A673 (cell line): Measurements from ENCODE around the gene HOMER2.

Experiments
- EZH2 ChIP-seq: fragments of 200-600 bp; sonication (generic); IDR thresholded peaks from 2 replicates; pipeline ENCODE4 v1.6.1; 2017; ENCODE audit warnings: borderline replicate concordance, low read depth, mild to moderate bottlenecking, mixed read lengths, antibody characterized with exemption, low read length; ENCODE audit not compliant: poor library complexity, severe bottlenecking
- TF ChIP-seq, protein P1 (sequence below): fragments of 300-800, 200-600 bp; sonication (generic); conservative IDR thresholded peaks from 2 replicates; pipeline ENCODE4 v1.5.1; 2017; ENCODE audit warnings: low read depth, mild to moderate bottlenecking, antibody characterized with exemption, low read length, moderate library complexity, mixed read lengths

DNA sequence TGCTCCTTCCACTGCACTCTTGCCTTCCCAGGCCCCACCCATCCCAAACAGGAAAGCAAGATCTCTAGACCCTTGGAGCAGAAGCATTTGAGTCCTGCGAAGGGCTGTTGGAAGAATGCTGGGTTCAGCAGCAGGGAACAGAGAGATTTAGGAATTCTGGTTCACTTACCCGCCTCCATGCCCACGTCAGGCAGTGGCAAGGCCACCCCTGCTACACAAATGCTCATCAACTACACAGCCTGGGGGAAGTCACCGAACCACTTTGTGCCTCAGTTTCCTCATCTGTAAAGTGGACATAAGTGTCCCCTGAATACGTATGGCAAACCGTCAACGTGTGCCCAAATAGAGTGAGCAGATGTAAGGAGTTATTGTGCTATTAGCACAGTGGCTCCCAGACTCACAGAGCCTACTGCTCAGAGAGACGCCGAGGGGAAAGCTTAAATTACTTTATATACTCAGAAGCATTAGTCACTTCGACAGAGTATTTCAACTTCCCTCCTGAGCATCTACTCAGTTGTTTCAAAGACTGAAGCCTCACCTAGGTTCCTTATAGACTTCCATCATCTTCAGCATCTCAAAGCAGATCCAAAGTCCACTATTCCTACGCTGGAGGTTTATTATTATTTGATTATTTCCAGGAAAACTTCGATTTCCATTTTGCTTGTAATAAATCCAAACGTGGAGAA is 905 bp downstream of the HOMER2 start:
- TF ChIP-seq, protein P1, sequence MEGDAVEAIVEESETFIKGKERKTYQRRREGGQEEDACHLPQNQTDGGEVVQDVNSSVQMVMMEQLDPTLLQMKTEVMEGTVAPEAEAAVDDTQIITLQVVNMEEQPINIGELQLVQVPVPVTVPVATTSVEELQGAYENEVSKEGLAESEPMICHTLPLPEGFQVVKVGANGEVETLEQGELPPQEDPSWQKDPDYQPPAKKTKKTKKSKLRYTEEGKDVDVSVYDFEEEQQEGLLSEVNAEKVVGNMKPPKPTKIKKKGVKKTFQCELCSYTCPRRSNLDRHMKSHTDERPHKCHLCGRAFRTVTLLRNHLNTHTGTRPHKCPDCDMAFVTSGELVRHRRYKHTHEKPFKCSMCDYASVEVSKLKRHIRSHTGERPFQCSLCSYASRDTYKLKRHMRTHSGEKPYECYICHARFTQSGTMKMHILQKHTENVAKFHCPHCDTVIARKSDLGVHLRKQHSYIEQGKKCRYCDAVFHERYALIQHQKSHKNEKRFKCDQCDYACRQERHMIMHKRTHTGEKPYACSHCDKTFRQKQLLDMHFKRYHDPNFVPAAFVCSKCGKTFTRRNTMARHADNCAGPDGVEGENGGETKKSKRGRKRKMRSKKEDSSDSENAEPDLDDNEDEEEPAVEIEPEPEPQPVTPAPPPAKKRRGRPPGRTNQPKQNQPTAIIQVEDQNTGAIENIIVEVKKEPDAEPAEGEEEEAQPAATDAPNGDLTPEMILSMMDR = no peak
- TF ChIP-seq EZH2 = no peak
